SU-DHL-6 (cell line): Measurements from ENCODE around the gene RNF157.
"Not testable (repeated sequence)": the region's sequence is repeated elsewhere in the genome, so short reads cannot be mapped to it uniquely, and the experiment has no call there.

Source experiments
- H2AFZ ChIP-seq: fragments of 200-600 bp; sonication (generic); 2 replicates; pipeline ENCODE4 v1.6.1; 2014; ENCODE audit warnings: low read depth, mild to moderate bottlenecking, moderate library complexity, mixed read lengths, antibody characterized with exemption, low read length; ENCODE audit not compliant: severe bottlenecking
- H3F3A ChIP-seq: fragments of 200-600 bp; shearing (Covaris generic); 2 replicates; pipeline ENCODE4 v1.6.0; 2016; ENCODE audit warnings: antibody characterized with exemption, mild to moderate bottlenecking; ENCODE audit not compliant: insufficient read depth
- H3K27ac ChIP-seq: fragments of 200-600 bp; sonication (generic); 2 replicates; pipeline ENCODE4 v1.5.1; 2016; ENCODE audit warnings: low read depth, mild to moderate bottlenecking, low read length, moderate library complexity, mixed read lengths
- H3K27me3 ChIP-seq: fragments of 200-600 bp; sonication (generic), shearing (Covaris generic); 2 replicates; pipeline ENCODE4 v1.6.0; 2014; ENCODE audit warnings: mild to moderate bottlenecking, low read length
- H3K36me3 ChIP-seq: fragments of 200-600 bp; sonication (generic); 2 replicates; pipeline ENCODE4 v1.6.1; 2014; ENCODE audit warnings: mild to moderate bottlenecking, low read length, mixed read lengths
- H3K4me2 ChIP-seq: fragments of 300-600, 200-600 bp; shearing (Covaris generic), sonication (generic); 2 replicates; pipeline ENCODE4 v1.6.0; 2014; ENCODE audit warnings: low read length, low read depth, mild to moderate bottlenecking; ENCODE audit not compliant: poor library complexity, severe bottlenecking
- H3K4me3 ChIP-seq: fragments of 200-600 bp; sonication (generic); 2 replicates; pipeline ENCODE4 v1.5.1; 2014; ENCODE audit warnings: antibody characterized with exemption, low read length, mild to moderate bottlenecking, mixed read lengths; ENCODE audit not compliant: insufficient read depth, poor library complexity, severe bottlenecking
- H3K79me2 ChIP-seq: fragments of 200-600 bp; sonication (generic); 2 replicates; pipeline ENCODE4 v1.6.1; 2014; ENCODE audit warnings: mild to moderate bottlenecking, low read length, moderate library complexity; ENCODE audit not compliant: insufficient read depth
- H3K9ac ChIP-seq: fragments of 200-600 bp; sonication (generic); 2 replicates; pipeline ENCODE4 v1.7.0; 2014; ENCODE audit warnings: mild to moderate bottlenecking, low read length
- H3K9me2 ChIP-seq: fragments of 200-600 bp; sonication (generic); replicated peaks from 2 replicates; pipeline ENCODE4 v1.6.1; 2014; ENCODE audit warnings: low read length; ENCODE audit not compliant: insufficient read depth
- H3K9me3 ChIP-seq: fragments of 200-600 bp; sonication (generic); 2 replicates; pipeline ENCODE4 v1.6.1; 2014; ENCODE audit warnings: low read length, mixed read lengths; ENCODE audit not compliant: insufficient read depth
- H4K20me1 ChIP-seq: fragments of 200-600 bp; sonication (generic); 2 replicates; pipeline ENCODE4 v1.6.1; 2014; ENCODE audit warnings: low read depth, mild to moderate bottlenecking, antibody characterized with exemption, low read length, moderate library complexity, mixed read lengths
- EZH2phosphoT487 ChIP-seq: fragments of 200-600 bp; sonication (generic), shearing (Covaris generic); conservative IDR thresholded peaks from 2 replicates; pipeline ENCODE4 v1.6.1; 2018; ENCODE audit warnings: mild to moderate bottlenecking, antibody characterized with exemption, low read length, moderate library complexity, mixed read lengths
- TF ChIP-seq, protein P1 (sequence below): fragments of 200-600 bp; sonication (generic); IDR thresholded peaks from one replicate; pipeline ENCODE4 v1.5.1; 2017; ENCODE audit warnings: antibody characterized with exemption, mild to moderate bottlenecking, low read length, moderate library complexity; ENCODE audit not compliant: insufficient read depth, poor library complexity, severe bottlenecking

The RNF157 gene

DNA sequence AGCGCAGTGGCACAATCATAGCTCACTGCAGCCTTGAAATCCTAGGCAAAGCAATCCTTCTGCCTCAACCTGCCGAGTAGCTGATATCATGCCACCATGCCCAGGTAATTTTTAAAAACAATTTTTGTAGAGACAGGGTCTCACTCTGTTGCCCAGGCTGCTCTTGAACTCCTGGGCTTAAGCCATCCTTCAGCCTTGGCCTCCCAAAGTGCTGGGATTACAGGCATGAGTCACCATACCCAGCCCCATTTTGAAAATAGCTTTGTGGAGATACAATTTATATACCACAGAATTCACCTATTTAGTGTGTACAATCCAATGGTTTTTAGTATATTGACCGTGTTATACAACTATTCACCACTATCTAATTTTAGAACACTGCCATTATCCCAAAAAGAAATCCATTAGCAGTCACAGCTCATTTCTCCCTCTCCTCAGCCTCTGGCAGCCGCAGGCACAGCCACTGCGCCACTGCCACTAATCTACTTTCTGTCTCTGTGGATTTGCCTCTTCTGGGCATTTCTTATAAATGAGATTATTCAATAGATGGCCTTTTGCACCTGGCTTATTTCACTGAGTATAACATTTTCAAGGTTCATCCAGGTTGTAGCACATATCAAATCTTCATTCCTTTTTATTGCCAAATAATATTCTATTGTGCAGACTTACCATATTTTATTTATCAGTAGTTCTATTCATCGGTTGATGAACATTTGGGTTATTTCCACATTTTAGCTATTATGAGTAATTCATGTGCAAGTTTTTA lies 6.5 kb downstream of the RNF157 start:
- no peaks in the 10 kb centered on the region for H3K79me2 ChIP-seq
- no peaks in the 10 kb centered on the region for H3F3A ChIP-seq
- H3K27ac ChIP-seq: no peak overlapping the region
- H3K36me3 ChIP-seq: no peaks in the 10 kb centered on the region
- no peaks in the 10 kb centered on the region for H3K9me2 ChIP-seq
- no peaks in the 10 kb centered on the region for H3K27me3 ChIP-seq
- H4K20me1 ChIP-seq: no peaks in the 10 kb centered on the region
- H3K9ac ChIP-seq: no peak overlapping the region
- no peak overlapping the region for H3K4me2 ChIP-seq
- H2AFZ ChIP-seq: no peak overlapping the region
- no peak for TF ChIP-seq EZH2phosphoT487
- TF ChIP-seq, protein P1, sequence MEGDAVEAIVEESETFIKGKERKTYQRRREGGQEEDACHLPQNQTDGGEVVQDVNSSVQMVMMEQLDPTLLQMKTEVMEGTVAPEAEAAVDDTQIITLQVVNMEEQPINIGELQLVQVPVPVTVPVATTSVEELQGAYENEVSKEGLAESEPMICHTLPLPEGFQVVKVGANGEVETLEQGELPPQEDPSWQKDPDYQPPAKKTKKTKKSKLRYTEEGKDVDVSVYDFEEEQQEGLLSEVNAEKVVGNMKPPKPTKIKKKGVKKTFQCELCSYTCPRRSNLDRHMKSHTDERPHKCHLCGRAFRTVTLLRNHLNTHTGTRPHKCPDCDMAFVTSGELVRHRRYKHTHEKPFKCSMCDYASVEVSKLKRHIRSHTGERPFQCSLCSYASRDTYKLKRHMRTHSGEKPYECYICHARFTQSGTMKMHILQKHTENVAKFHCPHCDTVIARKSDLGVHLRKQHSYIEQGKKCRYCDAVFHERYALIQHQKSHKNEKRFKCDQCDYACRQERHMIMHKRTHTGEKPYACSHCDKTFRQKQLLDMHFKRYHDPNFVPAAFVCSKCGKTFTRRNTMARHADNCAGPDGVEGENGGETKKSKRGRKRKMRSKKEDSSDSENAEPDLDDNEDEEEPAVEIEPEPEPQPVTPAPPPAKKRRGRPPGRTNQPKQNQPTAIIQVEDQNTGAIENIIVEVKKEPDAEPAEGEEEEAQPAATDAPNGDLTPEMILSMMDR: no peak
- no peak overlapping the region for H3K4me3 ChIP-seq
- no peaks in the 10 kb centered on the region for H3K9me3 ChIP-seq

DNA sequence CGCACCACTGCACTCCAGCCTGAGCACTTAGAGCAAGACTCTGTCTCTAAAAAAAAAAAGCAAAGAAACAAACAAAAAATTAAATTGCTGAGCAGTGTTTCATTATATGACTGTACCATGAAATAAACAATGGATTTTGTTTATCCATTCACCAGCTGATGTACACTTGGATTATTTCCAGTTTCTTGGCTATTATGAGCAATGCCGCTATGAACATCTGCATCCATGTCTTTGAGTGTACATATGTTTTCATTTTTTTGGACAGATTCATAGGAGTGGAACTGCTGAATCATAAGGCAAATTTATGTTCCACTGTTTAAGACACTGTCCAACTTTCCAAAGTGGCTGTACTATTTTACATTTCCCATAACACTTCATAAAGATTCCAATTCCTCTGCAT lies 8.0 kb downstream of the RNF157 start:
- Histone ChIP-seq H4K20me1 (no peaks in the 10 kb centered on the region), H2AFZ (no peak overlapping the region), H3K36me3 (no peaks in the 10 kb centered on the region), H3K9me3 (no peaks in the 10 kb centered on the region), H3K27me3 (no peaks in the 10 kb centered on the region), H3K9ac (no peak overlapping the region), H3K4me3 (no peak overlapping the region), H3K9me2 (no peaks in the 10 kb centered on the region), H3K79me2 (no peaks in the 10 kb centered on the region), H3K4me2 (no peak overlapping the region), H3F3A (no peaks in the 10 kb centered on the region), H3K27ac (no peak overlapping the region)
- TF ChIP-seq, protein P1: no peak
- no peak for TF ChIP-seq EZH2phosphoT487

DNA sequence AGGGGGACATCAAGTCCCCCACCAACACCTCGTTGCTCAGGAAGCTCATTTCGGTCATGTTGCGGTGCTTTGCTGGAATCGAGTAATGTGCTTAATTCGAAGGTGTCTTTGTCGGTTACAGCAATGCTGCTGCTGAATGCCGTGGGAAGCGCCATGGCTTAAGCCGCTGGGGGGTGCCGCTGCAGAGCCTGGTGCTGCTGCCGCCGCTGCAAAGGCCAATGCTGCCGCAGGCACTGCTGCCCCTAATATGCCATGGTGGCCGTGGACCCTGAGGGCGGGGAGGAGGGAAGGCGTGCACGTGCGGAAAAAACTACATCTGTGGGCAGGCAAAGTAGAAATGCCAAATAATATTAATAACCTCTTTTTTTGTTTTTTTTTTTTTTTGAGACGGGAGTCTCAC lies 13.5 kb downstream of the RNF157 start:
- H3F3A ChIP-seq, H3K9me3 ChIP-seq, H3K4me2 ChIP-seq, H3K36me3 ChIP-seq, H3K27ac ChIP-seq, H3K27me3 ChIP-seq, H3K79me2 ChIP-seq, H4K20me1 ChIP-seq, H2AFZ ChIP-seq, H3K4me3 ChIP-seq, H3K9me2 ChIP-seq, H3K9ac ChIP-seq: not testable (repeated sequence)

DNA sequence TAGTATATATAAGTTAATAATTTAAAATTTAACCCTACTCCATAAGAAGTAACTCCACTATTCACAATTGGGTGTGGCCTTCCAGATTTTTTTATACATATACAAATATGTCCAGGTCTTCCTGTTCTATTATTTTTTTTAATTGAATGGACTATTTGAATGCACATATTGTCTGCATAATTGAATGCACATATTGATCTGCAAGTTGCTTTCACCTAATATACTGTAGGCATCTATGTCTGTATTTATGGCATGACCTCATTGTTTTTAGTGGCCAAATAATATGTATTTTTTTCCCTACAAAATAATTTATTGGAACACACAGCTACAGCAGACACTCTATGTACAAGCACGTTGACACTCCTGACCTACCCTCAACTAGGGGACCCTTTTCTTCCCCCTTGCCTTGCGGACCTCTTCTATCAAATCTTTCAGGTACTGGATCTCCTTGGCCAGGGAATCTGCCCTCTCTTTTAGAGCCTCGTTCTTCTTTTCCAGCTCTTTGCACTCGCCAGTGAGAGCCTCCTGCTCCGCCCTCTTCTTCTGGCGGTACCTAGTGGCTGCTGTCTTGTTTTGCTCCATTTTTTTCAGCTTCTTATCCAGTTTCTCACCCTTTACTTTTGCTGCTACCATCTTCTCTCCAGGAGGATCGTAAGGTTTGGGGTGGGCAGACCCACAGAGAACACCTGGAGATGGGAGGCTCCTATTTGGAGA lies 14.8 kb downstream of the RNF157 start:
- H4K20me1 ChIP-seq, H3K4me3 ChIP-seq, H2AFZ ChIP-seq, H3F3A ChIP-seq, H3K9me3 ChIP-seq, H3K9ac ChIP-seq, H3K27me3 ChIP-seq, H3K27ac ChIP-seq, H3K4me2 ChIP-seq, H3K9me2 ChIP-seq, H3K36me3 ChIP-seq, H3K79me2 ChIP-seq: not testable (repeated sequence)
